8988T (cell line): ENCODE results near the gene ZNF423.

Experiments used
- DNase-seq: peaks from one replicate; pipeline ENCODE4 v3.0.0; 2011

ZNF423 gene

GRCh38 chr16:49619811-49620157 lies 236.1 kb downstream of the ZNF423 start:
- DNase-seq = no peak

- no peak for DNase-seq
Observed at GRCh38 chr16:49618955-49619354, 237.0 kb downstream of the ZNF423 start.

DNA sequence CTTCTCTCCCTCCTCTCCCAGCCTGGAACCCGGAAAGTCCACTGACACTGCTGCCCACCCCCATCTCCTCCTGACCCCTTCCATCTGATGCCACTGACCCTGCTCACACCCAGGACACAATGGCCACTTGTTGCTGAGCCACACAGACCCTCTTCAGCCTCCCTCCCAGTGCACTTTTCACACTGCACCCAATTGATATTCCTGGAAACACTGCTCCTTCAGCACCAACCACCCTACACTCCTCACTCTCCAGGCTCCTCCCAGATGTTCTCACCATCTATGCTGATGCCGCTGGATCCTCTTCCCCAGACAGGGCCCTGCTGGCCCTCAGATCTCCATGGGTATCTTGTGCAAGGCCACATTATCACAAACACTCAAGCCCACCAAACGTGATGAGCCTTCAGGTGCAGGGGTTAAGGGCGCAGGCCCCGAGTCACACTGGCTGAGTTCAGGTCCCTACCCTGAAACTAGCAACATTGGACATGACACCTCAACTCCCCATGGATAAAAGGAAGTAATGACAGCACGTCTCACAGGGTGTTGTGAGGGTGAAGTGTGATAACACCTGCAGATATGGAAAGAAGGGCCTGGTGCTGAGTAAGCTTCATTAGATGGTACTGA lies 238.1 kb downstream of the ZNF423 start:
- no peak for DNase-seq

GRCh38 chr16:49617016-49617629 lies 238.8 kb downstream of the ZNF423 start:
- no peak for DNase-seq

DNA sequence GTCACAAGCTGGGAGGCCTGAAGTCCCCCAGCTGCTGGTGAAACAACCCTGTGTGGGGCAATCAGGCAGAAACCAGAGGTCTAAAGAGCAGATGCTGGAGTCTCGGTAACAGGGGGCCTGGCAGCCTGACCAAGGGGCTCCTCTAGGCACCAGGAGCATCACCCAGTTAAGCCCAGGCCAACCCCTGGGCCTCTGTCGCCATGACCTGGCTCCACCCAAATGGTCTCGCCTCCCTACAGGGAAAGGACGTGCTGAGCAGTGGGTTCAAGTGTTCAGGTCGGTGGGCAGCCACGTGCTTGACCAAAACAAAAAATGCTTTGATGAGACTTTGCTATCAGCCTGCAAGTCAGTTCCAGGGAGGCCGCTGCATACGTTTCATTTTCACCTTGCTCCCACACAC lies 240.3 kb downstream of the ZNF423 start:
- DNase-seq = no peak

DNA sequence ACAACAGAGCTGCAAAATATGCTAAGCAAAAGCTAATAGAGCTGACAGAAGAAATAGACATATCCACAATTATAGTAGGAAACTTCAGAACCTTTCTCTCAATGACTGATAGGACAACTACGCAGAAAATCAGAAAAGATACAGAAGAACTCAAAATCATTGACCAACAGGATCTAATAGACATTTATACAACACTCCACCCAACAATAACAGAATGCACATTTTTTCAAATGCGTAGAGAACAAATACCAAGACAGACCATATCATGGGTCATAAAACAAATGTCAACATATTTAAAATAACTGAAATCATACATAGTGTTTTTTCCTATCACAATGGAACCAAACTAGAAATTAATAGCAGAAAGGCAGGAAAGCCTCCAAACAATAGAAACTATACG lies 244.9 kb downstream of the ZNF423 start:
- no peak for DNase-seq

GRCh38 chr16:49608779-49609178 lies 247.1 kb downstream of the ZNF423 start:
- DNase-seq = no peak

DNA sequence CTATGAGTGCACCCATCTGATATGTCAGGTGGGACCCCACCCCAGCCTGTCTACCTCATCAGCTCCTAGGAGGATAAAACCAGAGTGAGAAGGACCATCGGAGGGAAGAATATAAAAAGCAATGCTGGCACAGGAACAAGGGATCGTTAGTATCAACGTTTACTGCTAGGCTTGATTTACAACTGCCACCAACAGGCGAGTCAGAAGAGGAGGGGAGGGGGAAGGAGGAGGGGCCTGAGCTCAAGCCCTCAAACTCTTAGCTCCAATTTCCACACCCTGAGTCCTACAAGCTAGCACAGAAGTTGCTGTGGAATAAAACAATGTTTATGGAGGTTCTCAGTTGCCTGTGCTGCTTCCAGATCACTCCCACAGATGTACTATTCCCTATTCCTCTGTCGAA lies 247.8 kb downstream of the ZNF423 start:
- DNase-seq = no peak

- no peak for DNase-seq
Observed at GRCh38 chr16:49605536-49606254, 250.2 kb downstream of the ZNF423 start.

DNA sequence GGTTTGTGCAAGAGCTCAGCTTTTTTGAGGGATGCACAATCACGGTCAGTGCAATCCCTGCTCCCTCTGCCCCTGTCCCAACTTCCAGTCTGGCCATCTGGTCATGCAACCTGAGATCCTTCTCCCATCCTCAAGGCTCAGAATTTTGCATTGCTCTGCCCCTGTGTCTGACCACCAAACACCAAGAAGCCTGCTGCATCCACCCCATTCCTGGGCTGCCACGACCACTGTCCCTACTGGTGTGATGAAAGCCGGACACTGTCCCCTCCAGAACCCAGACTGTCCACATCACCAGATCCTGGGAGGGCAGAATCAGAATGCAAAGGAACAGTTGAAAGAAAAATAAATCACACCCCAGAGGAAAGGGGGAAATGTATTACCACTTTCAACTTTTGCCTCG lies 251.3 kb downstream of the ZNF423 start:
- DNase-seq = no peak

DNA sequence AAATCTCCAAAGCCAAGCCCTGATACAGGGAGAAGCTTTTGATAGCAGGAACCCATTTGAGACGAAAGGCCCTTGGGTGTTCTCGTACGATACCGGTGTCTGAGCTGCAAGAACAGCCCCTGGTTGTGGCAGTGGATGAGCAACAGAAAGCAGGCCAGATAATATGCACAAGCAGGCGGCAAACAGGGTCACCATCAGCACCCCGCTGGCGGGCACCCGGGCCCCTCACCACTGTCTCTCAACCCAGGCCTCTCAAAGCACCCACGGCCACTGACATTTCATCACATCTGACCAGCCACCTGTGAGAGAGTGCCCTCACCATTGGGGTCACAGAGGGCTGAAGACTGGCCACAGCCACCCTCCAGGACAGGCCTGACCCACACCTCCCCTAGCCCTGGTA lies 252.0 kb downstream of the ZNF423 start:
- DNase-seq = no peak

- DNase-seq = no peak
Observed at GRCh38 chr16:49602976-49603310, 253.0 kb downstream of the ZNF423 start.

- no peak for DNase-seq
Observed at GRCh38 chr16:49602201-49602975, 253.5 kb downstream of the ZNF423 start.

GRCh38 chr16:49601576-49601975 lies 254.3 kb downstream of the ZNF423 start:
- DNase-seq = no peak

DNA sequence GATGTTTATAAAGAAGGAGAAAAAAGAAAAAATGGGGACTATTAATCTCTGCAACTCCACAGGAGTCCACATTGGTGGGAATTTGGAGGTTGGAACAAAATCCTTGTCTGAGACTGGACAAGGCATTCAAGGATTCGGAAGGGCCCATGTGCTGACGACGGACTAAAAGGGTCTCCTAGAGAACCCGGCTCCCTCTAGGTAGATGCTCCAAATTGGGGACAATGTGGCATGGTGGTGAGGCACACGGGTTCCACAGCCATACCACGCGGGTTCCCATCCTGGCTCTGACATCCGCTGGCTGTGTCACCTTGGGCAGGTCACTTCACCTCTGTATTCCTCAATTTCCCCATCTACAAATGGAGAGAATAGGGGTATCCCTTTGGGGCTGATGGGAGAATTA lies 254.9 kb downstream of the ZNF423 start:
- no peak for DNase-seq

DNA sequence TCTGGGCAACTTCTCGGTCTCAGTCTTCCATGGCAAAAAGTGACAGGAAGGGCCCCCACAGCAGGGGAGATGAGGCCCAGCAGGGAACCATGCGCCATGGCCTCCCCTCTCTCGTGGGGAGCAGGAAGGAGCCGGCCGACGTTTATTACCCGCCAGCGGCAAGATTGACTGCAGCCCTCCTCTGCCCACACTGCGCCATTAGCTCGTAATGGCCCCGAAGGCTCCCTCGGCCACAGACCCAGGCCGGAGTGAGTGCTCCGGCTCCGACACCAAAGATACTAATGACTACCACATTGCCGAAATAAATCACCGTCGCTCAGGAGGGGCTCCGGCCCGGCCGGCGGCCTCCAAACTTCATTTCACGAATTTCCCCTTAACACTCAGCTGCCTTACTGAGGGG lies 255.4 kb downstream of the ZNF423 start:
- DNase-seq = no peak

- DNase-seq = no peak
Observed at GRCh38 chr16:49599704-49600103, 256.2 kb downstream of the ZNF423 start.

DNA sequence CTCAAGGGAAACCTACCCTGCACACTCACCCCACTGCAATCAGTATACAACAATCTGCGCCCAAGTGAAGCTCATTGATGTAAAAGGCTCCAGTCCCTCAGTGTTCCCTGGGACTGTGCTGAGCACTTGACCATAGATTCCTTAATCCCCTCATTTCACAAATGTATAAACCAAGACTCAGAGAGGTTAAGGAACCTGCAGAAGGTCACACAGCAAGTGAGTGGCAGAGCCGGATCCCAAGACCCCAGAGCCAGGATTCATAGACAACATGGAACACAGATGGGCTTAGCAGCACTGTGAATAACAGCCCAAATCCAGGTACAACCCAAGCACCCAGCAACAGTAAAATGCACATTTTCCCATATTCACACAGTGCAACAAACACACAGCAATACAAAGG lies 256.6 kb downstream of the ZNF423 start:
- no peak for DNase-seq

GRCh38 chr16:49598383-49599170 lies 257.3 kb downstream of the ZNF423 start:
- DNase-seq = no peak

GRCh38 chr16:49597796-49598195 lies 258.1 kb downstream of the ZNF423 start:
- DNase-seq = no peak

GRCh38 chr16:49596648-49597291 lies 259.1 kb downstream of the ZNF423 start:
- no peak for DNase-seq

GRCh38 chr16:49596068-49596467 lies 259.8 kb downstream of the ZNF423 start:
- no peak for DNase-seq
